Measurements from ENCODE around the gene MRM3.

The MRM3 gene

GRCh38 chr17:781805-782731, at the start of gene MRM3, which contains the start of gene GLOD4:
Gene MRM3 (plus strand): TSS chr17:782353. CDS start chr17:782379, 26 bp downstream.
Gene GLOD4 (minus strand): TSS chr17:782280. CDS start chr17:782255, 25 bp downstream.
- Histone ChIP-seq H3K79me2 (ENCODE audit: insufficient read depth, low read length) (peaks cover 58% of the 10 kb centered on the region), H3K9me3 (ENCODE audit: insufficient read depth, low read depth, low read length) (no peaks in the 10 kb centered on the region), H3K4me1 (ENCODE audit: insufficient read depth, low read length, poor library complexity, severe bottlenecking) (peaks cover 27% of the 10 kb centered on the region), H3K36me3 (ENCODE audit: insufficient read depth, low read length) (peaks cover 8% of the 10 kb centered on the region; the same call in 1 of the 2 replicates), H3K27me3 (ENCODE audit: insufficient read depth, low read length, poor library complexity, severe bottlenecking) (no peaks in the 10 kb centered on the region), H4K20me1 (ENCODE audit: insufficient read depth, low read length, poor library complexity, severe bottlenecking) (peaks cover 4% of the 10 kb centered on the region), H3K9ac (ENCODE audit: low read depth, low read length, poor library complexity, severe bottlenecking) (peak within 1 kb of the TSS; percentile 88), H3K4me2 (ENCODE audit: low read depth, low read length, poor library complexity, severe bottlenecking) (peak within 1 kb of the TSS; percentile 89), H2AFZ (ENCODE audit: low read length) (peak within 1 kb of the TSS; percentile 98), H3K9me2 (replicated peaks; ENCODE audit: low read depth, low read length) (no peaks in the 10 kb centered on the region), H3K4me3 (ENCODE audit: low read length, poor library complexity, severe bottlenecking) (peak within 1 kb of the TSS; percentile 96), H3F3A (ENCODE audit: low read depth) (no peaks in the 10 kb centered on the region)
- TF ChIP-seq CTCF (conservative IDR thresholded peaks at IDR 0.05; ENCODE audit: low read length) (no peak), EZH2phosphoT487 (IDR thresholded peaks at IDR 0.05; ENCODE audit: borderline replicate concordance) (no peak)

- no peaks in the 10 kb centered on the region for H3K27me3 ChIP-seq (ENCODE audit: insufficient read depth, low read length, poor library complexity, severe bottlenecking)
- peak overlapping the region; percentile 55 for H2AFZ ChIP-seq (ENCODE audit: low read length)
- no peaks in the 10 kb centered on the region for H3K36me3 ChIP-seq (ENCODE audit: insufficient read depth, low read length)
- no peaks in the 10 kb centered on the region for H3K9me2 ChIP-seq (replicated peaks; ENCODE audit: low read depth, low read length)
- peaks cover 48% of the 10 kb centered on the region for H3K4me1 ChIP-seq (ENCODE audit: insufficient read depth, low read length, poor library complexity, severe bottlenecking)
- TF ChIP-seq CTCF (conservative IDR thresholded peaks at IDR 0.05; ENCODE audit: low read length): no peak
- peaks cover 3% of the 10 kb centered on the region for H4K20me1 ChIP-seq (ENCODE audit: insufficient read depth, low read length, poor library complexity, severe bottlenecking)
- peak overlapping the region; percentile 92 for H3K4me2 ChIP-seq (ENCODE audit: low read depth, low read length, poor library complexity, severe bottlenecking)
- peaks cover 51% of the 10 kb centered on the region for H3K79me2 ChIP-seq (ENCODE audit: insufficient read depth, low read length)
- H3F3A ChIP-seq (ENCODE audit: low read depth): no peaks in the 10 kb centered on the region
- no peaks in the 10 kb centered on the region for H3K9me3 ChIP-seq (ENCODE audit: insufficient read depth, low read depth, low read length)
- peak overlapping the region; percentile 88 for H3K4me3 ChIP-seq (ENCODE audit: low read length, poor library complexity, severe bottlenecking)
- H3K9ac ChIP-seq (ENCODE audit: low read depth, low read length, poor library complexity, severe bottlenecking): peak overlapping the region; percentile 75
These were observed 49.0 kb upstream of the MRM3 start for GRCh38 chr17:732902-733720.

- Histone ChIP-seq H3K4me3 (ENCODE audit: low read length, poor library complexity, severe bottlenecking) (peak overlapping the region; percentile 88), H3K27me3 (ENCODE audit: insufficient read depth, low read length, poor library complexity, severe bottlenecking) (no peaks in the 10 kb centered on the region), H3K9me2 (replicated peaks; ENCODE audit: low read depth, low read length) (no peaks in the 10 kb centered on the region), H4K20me1 (ENCODE audit: insufficient read depth, low read length, poor library complexity, severe bottlenecking) (peaks cover 3% of the 10 kb centered on the region), H3K9me3 (ENCODE audit: insufficient read depth, low read depth, low read length) (no peaks in the 10 kb centered on the region), H3F3A (ENCODE audit: low read depth) (no peaks in the 10 kb centered on the region), H3K9ac (ENCODE audit: low read depth, low read length, poor library complexity, severe bottlenecking) (peak overlapping the region; percentile 75), H3K4me2 (ENCODE audit: low read depth, low read length, poor library complexity, severe bottlenecking) (peak overlapping the region; percentile 92), H3K4me1 (ENCODE audit: insufficient read depth, low read length, poor library complexity, severe bottlenecking) (peaks cover 48% of the 10 kb centered on the region), H2AFZ (ENCODE audit: low read length) (no peak overlapping the region), H3K36me3 (ENCODE audit: insufficient read depth, low read length) (peaks cover 5% of the 10 kb centered on the region; the same call in 1 of the 2 replicates), H3K79me2 (ENCODE audit: insufficient read depth, low read length) (peaks cover 51% of the 10 kb centered on the region)
- TF ChIP-seq CTCF (conservative IDR thresholded peaks at IDR 0.05; ENCODE audit: low read length): no peak
- TF ChIP-seq EZH2phosphoT487 (IDR thresholded peaks at IDR 0.05; ENCODE audit: borderline replicate concordance): no peak
These were observed 48.4 kb upstream of the MRM3 start for GRCh38 chr17:733743-734142.

All from Loucy (cell line).